GM23338 (cell line): ENCODE data around the gene UBXN7. TPM values are rescaled to one million over a fixed set of nuclear protein-coding genes. Genes with fewer than 3 reads are reported as not detected.

Experiments
- ATAC-seq: fragments of 200-7000 bp; cut with Tn5 transposase; 3 replicates; pipeline ENCODE4 v1.9.1; 2020
- DNase-seq: peaks from one replicate; pipeline ENCODE4 v3.0.0-alpha.2; 2015; ENCODE audit warnings: low spot score
- H2AFZ ChIP-seq: fragments of 200-600 bp; sonication (generic); 2 replicates; pipeline ENCODE4 v1.8.0; 2016; ENCODE audit warnings: antibody characterized with exemption, mild to moderate bottlenecking, moderate library complexity
- H3F3A ChIP-seq: fragments of 200-600 bp; sonication (generic); replicated peaks from 2 replicates; pipeline ENCODE4 v1.8.0; 2017; ENCODE audit warnings: antibody characterized with exemption, mixed run types, low read depth
- H3K27ac ChIP-seq: fragments of 200-600 bp; sonication (generic); 2 replicates; pipeline ENCODE4 v1.6.1; 2016; ENCODE audit warnings: low read depth
- H3K27me3 ChIP-seq: fragments of 200-600 bp; sonication (generic); 2 replicates; pipeline ENCODE4 v1.8.0; 2016; ENCODE audit warnings: mild to moderate bottlenecking, mixed run types, moderate library complexity; ENCODE audit not compliant: insufficient read depth
- H3K36me3 ChIP-seq: fragments of 200-600 bp; sonication (generic); 2 replicates; pipeline ENCODE4 v1.8.0; 2016; ENCODE audit warnings: mild to moderate bottlenecking; ENCODE audit not compliant: insufficient read depth
- H3K4me1 ChIP-seq: fragments of 200-600 bp; sonication (generic); 2 replicates; pipeline ENCODE4 v1.8.0; 2016; ENCODE audit warnings: mild to moderate bottlenecking, moderate library complexity; ENCODE audit not compliant: insufficient read depth
- H3K4me2 ChIP-seq: fragments of 200-600 bp; sonication (generic); 2 replicates; pipeline ENCODE4 v1.7.1; 2017; ENCODE audit warnings: mixed run types
- H3K4me3 ChIP-seq: fragments of 200-600 bp; sonication (generic); 2 replicates; pipeline ENCODE4 v1.6.1; 2016; ENCODE audit warnings: mixed run types
- H3K79me2 ChIP-seq: fragments of 200-600 bp; sonication (generic); replicated peaks from 2 replicates; pipeline ENCODE4 v1.8.0; 2017; ENCODE audit warnings: mild to moderate bottlenecking; ENCODE audit not compliant: insufficient read depth
- H3K9me2 ChIP-seq: fragments of 200-600 bp; sonication (generic); 2 replicates; pipeline ENCODE4 v1.8.0; 2017; ENCODE audit not compliant: insufficient read depth
- H4K20me1 ChIP-seq: fragments of 200-600 bp; sonication (generic); replicated peaks from 2 replicates; pipeline ENCODE4 v1.8.0; 2017; ENCODE audit warnings: mild to moderate bottlenecking; ENCODE audit not compliant: insufficient read depth
- H3K27ac Mint-ChIP-seq: 2 replicates; pipeline ENCODE4 v1.8.0; 2020; ENCODE audit warnings: inconsistent platforms, mild to moderate bottlenecking, moderate library complexity, mixed read lengths
- H3K27me3 Mint-ChIP-seq: 3 replicates; pipeline ENCODE4 v1.8.0; 2022; ENCODE audit warnings: low read depth, mild to moderate bottlenecking, moderate library complexity, mixed read lengths, inconsistent platforms; ENCODE audit not compliant: insufficient read depth, poor library complexity
- H3K36me3 Mint-ChIP-seq: 3 replicates; pipeline ENCODE4 v1.8.0; 2021; ENCODE audit warnings: low read depth, mild to moderate bottlenecking, inconsistent platforms, moderate library complexity, mixed read lengths
- H3K4me1 Mint-ChIP-seq: 3 replicates; pipeline ENCODE4 v1.8.0; 2020; ENCODE audit warnings: mild to moderate bottlenecking, inconsistent platforms, mixed read lengths
- H3K4me3 Mint-ChIP-seq: 3 replicates; pipeline ENCODE4 v1.8.0; 2021; ENCODE audit warnings: moderate library complexity, mild to moderate bottlenecking, inconsistent platforms, mixed read lengths
- H3K9me3 Mint-ChIP-seq: 3 replicates; pipeline ENCODE4 v1.8.0; 2020; ENCODE audit warnings: moderate library complexity, mild to moderate bottlenecking, inconsistent platforms, mixed read lengths
- CREB1 ChIP-seq: fragments of 250-450 bp; sonication (Bioruptor Pico); IDR thresholded peaks from 2 replicates; pipeline ENCODE4 v1.5.0; 2020; ENCODE audit warnings: low read depth, mild to moderate bottlenecking, moderate library complexity
- CTCF ChIP-seq, 2 experiments: fragments of 200-600 bp in 1 of 2; sonication (generic) in 1 of 2; conservative IDR thresholded peaks; 2 replicates each; pipeline versions ENCODE4 v1.5.1 to v1.6.1; 2016 to 2017; ENCODE audit warnings: antibody characterized with exemption in 2 of 2, low read depth in 2 of 2, mild to moderate bottlenecking in 2 of 2, moderate library complexity in 1 of 2
- ETS1 ChIP-seq: IDR thresholded peaks from 2 replicates; pipeline ENCODE4 v1.6.1; 2016; ENCODE audit warnings: antibody characterized with exemption
- EZH2 ChIP-seq: fragments of 200-600 bp; sonication (generic); IDR thresholded peaks from one replicate; pipeline ENCODE4 v1.8.0; 2017; ENCODE audit warnings: antibody characterized with exemption, mild to moderate bottlenecking, low read depth; ENCODE audit not compliant: unreplicated experiment
- EZH2phosphoT487 ChIP-seq: fragments of 200-600 bp; sonication (generic); IDR thresholded peaks from one replicate; pipeline ENCODE4 v1.8.1; 2018; ENCODE audit warnings: antibody characterized with exemption; ENCODE audit not compliant: unreplicated experiment
- JUNB ChIP-seq: IDR thresholded peaks from one replicate; pipeline ENCODE4 v1.6.1; 2016; ENCODE audit warnings: antibody characterized with exemption; ENCODE audit not compliant: unreplicated experiment
- NANOG ChIP-seq: IDR thresholded peaks from 2 replicates; pipeline ENCODE4 v1.6.1; 2016; ENCODE audit warnings: antibody characterized with exemption, borderline replicate concordance
- REST ChIP-seq: IDR thresholded peaks from one replicate; pipeline ENCODE4 v1.6.1; 2018; ENCODE audit warnings: antibody characterized with exemption; ENCODE audit not compliant: unreplicated experiment
- ZNF114 ChIP-seq: fragments of 250-450 bp; sonication (Bioruptor Pico); IDR thresholded peaks from 2 replicates; pipeline ENCODE4 v1.5.0; 2020; ENCODE audit warnings: mild to moderate bottlenecking, moderate library complexity
- ZNF331 ChIP-seq: fragments of 250-450 bp; sonication (Bioruptor Pico); IDR thresholded peaks from 2 replicates; pipeline ENCODE4 v1.5.0; 2020; ENCODE audit warnings: low read depth, mild to moderate bottlenecking, moderate library complexity
- polyA plus RNA-seq: library from polyadenylated mRNA; unstranded; fragments of >200 nt; fragmentation: Nextera tagmentation; extraction: Ambion mirVana; gene quantifications from 2 replicates; pipeline ENCODE4 v1.2.1, GENCODE V29; 2016
- total RNA-seq: library from RNA; depleted of rRNA; stranded (reverse); fragments of >200 nt; shearing (Covaris generic); gene quantifications from 2 replicates; pipeline ENCODE4 v1.2.3, GENCODE V29; 2014

Gene UBXN7
- total and polyA plus RNA-seq, 2 experiments from 2014 or later, result 37.9 to 46.2 TPM

- TF ChIP-seq CTCF (conservative IDR thresholded peaks at IDR 0.05; ENCODE audit: low read depth in 2 of 2) (no peak), EZH2 (no peak), JUNB (no peak)
Measured at GRCh38 chr3:196350067-196350466, 82.2 kb downstream of the UBXN7 start (continued).

GRCh38 chr3:196348698-196349097 is 83.5 kb downstream of the UBXN7 start:
- no peak overlapping the region for H2AFZ ChIP-seq
- H4K20me1 ChIP-seq, result no peaks in the 10 kb centered on the region
- H3K36me3 Mint-ChIP-seq, result peaks cover 20% of the 10 kb centered on the region
- H3K4me3 ChIP-seq, result no peak overlapping the region
- H3K79me2 ChIP-seq, result no peaks in the 10 kb centered on the region
- H3K9me2 ChIP-seq, result no peaks in the 10 kb centered on the region
- no peak for DNase-seq
- H3F3A ChIP-seq, result 0 out of 2 replicates have a peak, but pooled peaks cover 4% of the 10 kb centered on the region
- ATAC-seq, result no peak
- no peak overlapping the region for H3K27ac ChIP-seq
- no peaks in the 10 kb centered on the region; the same call in 1 of the 2 replicates for H3K36me3 ChIP-seq
- H3K4me2 ChIP-seq, result no peak overlapping the region
- H3K4me1 Mint-ChIP-seq, result no peaks in the 10 kb centered on the region
- H3K27ac Mint-ChIP-seq, result no peak overlapping the region
- no peaks in the 10 kb centered on the region for H3K27me3 ChIP-seq
- H3K4me1 ChIP-seq, result no peaks in the 10 kb centered on the region
- no peaks in the 10 kb centered on the region; the same call in 2 of the 3 replicates for H3K9me3 Mint-ChIP-seq
- peaks cover 2% of the 10 kb centered on the region for H3K27me3 Mint-ChIP-seq
- no peak overlapping the region for H3K4me3 Mint-ChIP-seq
- no peak for TF ChIP-seq EZH2phosphoT487
- TF ChIP-seq JUNB, result no peak
- no peak for TF ChIP-seq CREB1 (CRISPR knock-in tag)
- TF ChIP-seq REST, result no peak
- no peak for TF ChIP-seq ZNF331 (CRISPR knock-in tag)
- TF ChIP-seq NANOG, result no peak
- TF ChIP-seq ETS1, result no peak
- TF ChIP-seq ZNF114 (CRISPR knock-in tag), result no peak
- TF ChIP-seq CTCF (conservative IDR thresholded peaks at IDR 0.05; ENCODE audit: low read depth in 2 of 2), result no peak
